ENCODE results near the gene ADAM23. TPM values are rescaled to one million over a fixed set of nuclear protein-coding genes. Genes with fewer than 3 reads are reported as not detected.

The ADAM23 gene
- total RNA-seq, 1 donor, result under 0.01 TPM

DNA sequence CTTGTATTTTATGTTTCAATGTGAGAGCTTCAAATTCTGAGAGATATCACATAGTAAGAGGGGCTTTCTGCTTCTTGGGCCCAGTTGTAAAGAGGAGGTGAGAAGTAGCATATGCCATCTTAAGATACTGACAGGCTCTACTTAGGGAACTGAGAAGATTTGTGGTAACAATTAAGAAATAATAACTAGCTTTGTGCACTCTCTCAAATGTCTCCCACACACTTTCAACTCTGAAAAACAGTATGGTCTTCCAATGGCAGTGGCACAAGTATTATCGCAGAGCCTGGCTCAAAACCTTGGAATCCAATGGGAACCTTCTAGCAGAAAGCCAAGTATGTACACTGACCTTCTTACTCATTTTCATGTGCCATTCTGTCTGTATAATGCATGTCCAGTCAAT is 118.6 kb downstream of the ADAM23 start:
- Histone ChIP-seq H2AFZ (ENCODE audit: low read length) (no peak overlapping the region), H4K20me1 (ENCODE audit: insufficient read depth, low read length) (no peaks in the 10 kb centered on the region), H3K79me2 (ENCODE audit: insufficient read depth, low read length) (no peaks in the 10 kb centered on the region), H3K4me1 (ENCODE audit: insufficient read depth, low read length) (no peaks in the 10 kb centered on the region), H3K27me3 (ENCODE audit: insufficient read depth, low read length) (no peaks in the 10 kb centered on the region), H3K4me2 (ENCODE audit: insufficient read depth, low read length) (no peak overlapping the region), H3K36me3 (ENCODE audit: insufficient read depth, low read length) (no peaks in the 10 kb centered on the region), H3K9me3 (ENCODE audit: low read depth, low read length) (no peaks in the 10 kb centered on the region), H3K4me3 (ENCODE audit: insufficient read depth, low read length) (no peak overlapping the region), H3K27ac (ENCODE audit: low read depth, low read length) (no peak overlapping the region)
- DNase-seq (ENCODE audit: insufficient read length, low spot score, missing footprints), result no peak
- TF ChIP-seq, protein P1, sequence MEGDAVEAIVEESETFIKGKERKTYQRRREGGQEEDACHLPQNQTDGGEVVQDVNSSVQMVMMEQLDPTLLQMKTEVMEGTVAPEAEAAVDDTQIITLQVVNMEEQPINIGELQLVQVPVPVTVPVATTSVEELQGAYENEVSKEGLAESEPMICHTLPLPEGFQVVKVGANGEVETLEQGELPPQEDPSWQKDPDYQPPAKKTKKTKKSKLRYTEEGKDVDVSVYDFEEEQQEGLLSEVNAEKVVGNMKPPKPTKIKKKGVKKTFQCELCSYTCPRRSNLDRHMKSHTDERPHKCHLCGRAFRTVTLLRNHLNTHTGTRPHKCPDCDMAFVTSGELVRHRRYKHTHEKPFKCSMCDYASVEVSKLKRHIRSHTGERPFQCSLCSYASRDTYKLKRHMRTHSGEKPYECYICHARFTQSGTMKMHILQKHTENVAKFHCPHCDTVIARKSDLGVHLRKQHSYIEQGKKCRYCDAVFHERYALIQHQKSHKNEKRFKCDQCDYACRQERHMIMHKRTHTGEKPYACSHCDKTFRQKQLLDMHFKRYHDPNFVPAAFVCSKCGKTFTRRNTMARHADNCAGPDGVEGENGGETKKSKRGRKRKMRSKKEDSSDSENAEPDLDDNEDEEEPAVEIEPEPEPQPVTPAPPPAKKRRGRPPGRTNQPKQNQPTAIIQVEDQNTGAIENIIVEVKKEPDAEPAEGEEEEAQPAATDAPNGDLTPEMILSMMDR (IDR thresholded peaks at IDR 0.05; ENCODE audit: extremely low read depth, low read depth, low read length), result no peak

DNA sequence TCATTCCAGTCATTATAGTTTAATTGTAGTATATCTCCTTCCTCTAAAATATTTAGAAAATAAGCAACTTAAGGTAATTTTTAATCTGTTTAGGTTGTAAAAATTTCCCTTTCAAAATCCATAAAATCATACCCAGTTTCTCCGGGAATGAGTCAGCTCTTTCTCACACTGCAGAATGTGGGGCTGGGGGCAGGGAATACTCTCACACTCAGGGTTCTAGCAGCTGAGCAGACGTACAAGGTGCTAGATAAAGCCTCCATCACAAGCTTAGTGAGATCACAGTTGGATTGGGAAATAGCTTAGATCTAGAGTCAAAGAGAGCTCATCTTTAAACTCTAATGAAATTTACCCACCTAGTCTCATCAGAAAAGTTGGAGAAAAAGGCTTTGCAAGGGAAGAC is 119.0 kb downstream of the ADAM23 start:
- Histone ChIP-seq H2AFZ (ENCODE audit: low read length) (no peak overlapping the region), H3K9me3 (ENCODE audit: low read depth, low read length) (no peaks in the 10 kb centered on the region), H3K27ac (ENCODE audit: low read depth, low read length) (no peak overlapping the region), H3K4me2 (ENCODE audit: insufficient read depth, low read length) (no peak overlapping the region), H3K4me1 (ENCODE audit: insufficient read depth, low read length) (no peaks in the 10 kb centered on the region), H4K20me1 (ENCODE audit: insufficient read depth, low read length) (no peaks in the 10 kb centered on the region), H3K4me3 (ENCODE audit: insufficient read depth, low read length) (no peak overlapping the region), H3K79me2 (ENCODE audit: insufficient read depth, low read length) (no peaks in the 10 kb centered on the region), H3K36me3 (ENCODE audit: insufficient read depth, low read length) (no peaks in the 10 kb centered on the region), H3K27me3 (ENCODE audit: insufficient read depth, low read length) (no peaks in the 10 kb centered on the region)
- no peak for DNase-seq (ENCODE audit: insufficient read length, low spot score, missing footprints)
- TF ChIP-seq, protein P1 (IDR thresholded peaks at IDR 0.05; ENCODE audit: extremely low read depth, low read depth, low read length), result no peak

DNA sequence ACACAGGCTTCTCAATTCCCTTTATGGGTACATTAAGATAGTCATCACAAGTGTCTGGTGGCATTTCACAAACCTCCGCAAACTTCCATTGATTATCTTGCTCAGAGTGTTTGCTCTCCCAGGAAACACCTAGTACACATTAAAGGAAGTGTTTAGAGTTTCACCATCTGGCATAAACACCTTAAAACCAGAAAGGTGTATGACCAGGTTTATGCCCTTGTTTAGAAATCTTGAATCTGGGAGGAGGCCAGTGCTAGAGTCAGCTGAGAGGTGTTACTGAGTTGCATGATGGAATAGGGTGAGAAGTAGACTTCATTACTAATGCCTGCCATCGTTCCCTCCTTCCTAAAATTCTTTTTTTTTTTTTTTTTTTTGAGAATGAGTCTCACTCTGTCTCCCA is 120.0 kb downstream of the ADAM23 start:
- Histone ChIP-seq H3K4me2 (ENCODE audit: insufficient read depth, low read length) (no peak overlapping the region), H3K4me1 (ENCODE audit: insufficient read depth, low read length) (no peaks in the 10 kb centered on the region), H3K4me3 (ENCODE audit: insufficient read depth, low read length) (no peak overlapping the region), H2AFZ (ENCODE audit: low read length) (no peak overlapping the region), H3K79me2 (ENCODE audit: insufficient read depth, low read length) (no peaks in the 10 kb centered on the region), H3K9me3 (ENCODE audit: low read depth, low read length) (no peaks in the 10 kb centered on the region), H4K20me1 (ENCODE audit: insufficient read depth, low read length) (no peaks in the 10 kb centered on the region), H3K36me3 (ENCODE audit: insufficient read depth, low read length) (no peaks in the 10 kb centered on the region), H3K27ac (ENCODE audit: low read depth, low read length) (no peak overlapping the region), H3K27me3 (ENCODE audit: insufficient read depth, low read length) (no peaks in the 10 kb centered on the region)
- no peak for DNase-seq (ENCODE audit: insufficient read length, low spot score, missing footprints)
- TF ChIP-seq, protein P1 (IDR thresholded peaks at IDR 0.05; ENCODE audit: extremely low read depth, low read depth, low read length), result no peak

DNA sequence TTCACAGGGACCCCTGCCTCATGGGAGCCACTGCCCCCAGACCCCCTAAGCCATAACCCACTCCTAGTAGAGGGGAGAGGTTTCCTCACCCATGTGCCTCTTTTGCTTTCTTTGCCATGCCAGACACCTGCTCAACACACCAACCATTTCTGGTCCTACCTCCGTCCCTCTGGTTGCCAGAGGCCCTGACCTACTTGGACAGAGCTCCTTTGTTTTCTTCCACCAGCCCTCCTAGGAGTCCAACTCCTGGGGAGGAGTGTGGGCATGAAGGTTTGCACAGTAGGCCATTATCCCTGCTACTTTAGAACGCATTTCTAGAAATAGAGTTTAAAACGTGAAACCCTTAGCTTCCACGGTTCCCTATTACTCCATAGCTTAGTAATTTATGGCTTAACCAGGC is 122.3 kb downstream of the ADAM23 start:
- H3K79me2 ChIP-seq (ENCODE audit: insufficient read depth, low read length), result no peaks in the 10 kb centered on the region
- H3K27me3 ChIP-seq (ENCODE audit: insufficient read depth, low read length), result no peaks in the 10 kb centered on the region
- H3K4me1 ChIP-seq (ENCODE audit: insufficient read depth, low read length), result no peaks in the 10 kb centered on the region
- TF ChIP-seq, protein P1 (IDR thresholded peaks at IDR 0.05; ENCODE audit: extremely low read depth, low read depth, low read length), result no peak
- H4K20me1 ChIP-seq (ENCODE audit: insufficient read depth, low read length), result no peaks in the 10 kb centered on the region
- no peak overlapping the region for H3K4me2 ChIP-seq (ENCODE audit: insufficient read depth, low read length)
- H3K27ac ChIP-seq (ENCODE audit: low read depth, low read length), result no peak overlapping the region
- no peak for DNase-seq (ENCODE audit: insufficient read length, low spot score, missing footprints)
- no peak overlapping the region for H3K4me3 ChIP-seq (ENCODE audit: insufficient read depth, low read length)
- H3K9me3 ChIP-seq (ENCODE audit: low read depth, low read length), result no peaks in the 10 kb centered on the region
- H3K36me3 ChIP-seq (ENCODE audit: insufficient read depth, low read length), result no peaks in the 10 kb centered on the region
- H2AFZ ChIP-seq (ENCODE audit: low read length), result no peak overlapping the region
